ENCODE results near the gene ANKRD55. TPM values are rescaled to one million over a fixed set of nuclear protein-coding genes. Genes with fewer than 3 reads are reported as not detected.
A peak's percentile ranks its signal among the peaks of the same experiment; 100 is the strongest.

Gene ANKRD55
- total RNA-seq, 1 donor = not detected

GRCh38 chr5:56099346-56099745, 133.8 kb downstream of the ANKRD55 start:
- no peak overlapping the region for H3K4me3 ChIP-seq (ENCODE audit: low read depth, low read length)
- TF ChIP-seq CTCF (IDR thresholded peaks at IDR 0.05; ENCODE audit: insufficient read depth, low read length) = no peak
- DNase-seq (ENCODE audit: low read depth) = peak; percentile 97

GRCh38 chr5:56097055-56097454, 136.1 kb downstream of the ANKRD55 start:
- no peak for TF ChIP-seq CTCF (IDR thresholded peaks at IDR 0.05; ENCODE audit: insufficient read depth, low read length)
- DNase-seq (ENCODE audit: low read depth) = no peak
- no peak overlapping the region for H3K4me3 ChIP-seq (ENCODE audit: low read depth, low read length)

- H3K4me3 ChIP-seq (ENCODE audit: low read depth, low read length) = no peak overlapping the region
- TF ChIP-seq CTCF (IDR thresholded peaks at IDR 0.05; ENCODE audit: insufficient read depth, low read length) = no peak
Observed at GRCh38 chr5:56095579-56096102, 137.5 kb downstream of the ANKRD55 start.

GRCh38 chr5:56094579-56095361, 138.4 kb downstream of the ANKRD55 start:
- TF ChIP-seq CTCF (IDR thresholded peaks at IDR 0.05; ENCODE audit: insufficient read depth, low read length) = no peak
- DNase-seq (ENCODE audit: low read depth) = no peak
- H3K4me3 ChIP-seq (ENCODE audit: low read depth, low read length) = no peak overlapping the region

More at GRCh38 chr5:56095579-56096102, 137.5 kb downstream of the ANKRD55 start:
- DNase-seq (ENCODE audit: low read depth) = no peak

- TF ChIP-seq CTCF (IDR thresholded peaks at IDR 0.05; ENCODE audit: insufficient read depth, low read length) = no peak
- H3K4me3 ChIP-seq (ENCODE audit: low read depth, low read length) = no peak overlapping the region
- no peak for DNase-seq (ENCODE audit: low read depth)
Observed at GRCh38 chr5:56093970-56094369, 139.2 kb downstream of the ANKRD55 start.

GRCh38 chr5:56092115-56092514, 141.0 kb downstream of the ANKRD55 start:
- DNase-seq (ENCODE audit: low read depth) = no peak
- no peak for TF ChIP-seq CTCF (IDR thresholded peaks at IDR 0.05; ENCODE audit: insufficient read depth, low read length)

More at GRCh38 chr5:56092115-56092514, 141.0 kb downstream of the ANKRD55 start:
- H3K4me3 ChIP-seq (ENCODE audit: low read depth, low read length) = no peak overlapping the region

Data from fibroblast of the aortic adventitia (primary cell).